ENCODE measurements around the gene SLC22A5. TPM values are rescaled to one million over a fixed set of nuclear protein-coding genes. Genes with fewer than 3 reads are reported as not detected.

Gene SLC22A5
- 4.7 and 6.6 TPM in 2 replicates for total RNA-seq

GRCh38 chr5:132369474-132370180, at the start of gene SLC22A5:
SLC22A5 (plus strand) TSS chr5:132369710; CDS start chr5:132369973, 263 bp downstream.

Other genes starting within 250 kb of the SLC22A5 start
- 114 and 136 TPM in 2 replicates for gene P4HA2, start 141.9 kb upstream of the SLC22A5 start, total RNA-seq
- 12.3 and 14.7 TPM in 2 replicates for gene PDLIM4, start 112.0 kb upstream of the SLC22A5 start, total RNA-seq
- 1.1 and 1.7 TPM in 2 replicates for gene SLC22A4, start 75.3 kb upstream of the SLC22A5 start, total RNA-seq
- 13.1 and 16.5 TPM in 2 replicates for gene IRF1, start 121.1 kb downstream of the SLC22A5 start, total RNA-seq
- not detected in 2 replicates for gene IL5, start 173.8 kb downstream of the SLC22A5 start, total RNA-seq
- 32.2 and 44.0 TPM in 2 replicates for gene RAD50, start 187.3 kb downstream of the SLC22A5 start, total RNA-seq